HG03342 (cell line): Measurements from ENCODE around the gene CCDC187.

ENCODE experiments used
- ATAC-seq: cut with Tn5 transposase; IDR thresholded peaks from one replicate; pipeline ENCODE4 v1.9.1; 2021; ENCODE audit warnings: mild to moderate bottlenecking, moderate library complexity; ENCODE audit not compliant: unreplicated experiment

The CCDC187 gene

GRCh38 chr9:136211441-136212344 is 92.2 kb downstream of the CCDC187 start:
- ATAC-seq: no peak

GRCh38 chr9:136211006-136211405 is 92.9 kb downstream of the CCDC187 start:
- no peak for ATAC-seq

- ATAC-seq: no peak
Observed at GRCh38 chr9:136210276-136210675, 93.6 kb downstream of the CCDC187 start.

GRCh38 chr9:136209786-136210185 is 94.1 kb downstream of the CCDC187 start:
- no peak for ATAC-seq

GRCh38 chr9:136209232-136209631 is 94.7 kb downstream of the CCDC187 start:
- no peak for ATAC-seq

- no peak for ATAC-seq
Observed at GRCh38 chr9:136208675-136209074, 95.2 kb downstream of the CCDC187 start.

- ATAC-seq: no peak
Observed at GRCh38 chr9:136207616-136208015, 96.3 kb downstream of the CCDC187 start.

GRCh38 chr9:136206602-136207275 is 97.2 kb downstream of the CCDC187 start:
- no peak for ATAC-seq

GRCh38 chr9:136205707-136205992 is 98.2 kb downstream of the CCDC187 start:
- ATAC-seq: no peak

- no peak for ATAC-seq
Observed at GRCh38 chr9:136204838-136205706, 98.8 kb downstream of the CCDC187 start, which contains the start of gene LHX3. TSS of gene LHX3 (minus strand) at chr9:136205128. CDS start at chr9:136205012, 116 bp downstream.

GRCh38 chr9:136204145-136204805 is 99.6 kb downstream of the CCDC187 start:
- ATAC-seq: no peak

GRCh38 chr9:136203408-136204144 is 100.3 kb downstream of the CCDC187 start:
- ATAC-seq: no peak

- no peak for ATAC-seq
Observed at GRCh38 chr9:136202454-136203407, 101.2 kb downstream of the CCDC187 start.

GRCh38 chr9:136201609-136202453 is 102.1 kb downstream of the CCDC187 start:
- ATAC-seq: no peak

GRCh38 chr9:136201174-136201573 is 102.7 kb downstream of the CCDC187 start:
- ATAC-seq: no peak

GRCh38 chr9:136200424-136200823 is 103.5 kb downstream of the CCDC187 start:
- no peak for ATAC-seq
